Left ventricle myocardium inferior (tissue), 1 donor: ENCODE results near the gene PCNA. TPM values are rescaled to one million over a fixed set of nuclear protein-coding genes. Genes with fewer than 3 reads are reported as not detected.

Source experiments
- DNase-seq: peaks from one replicate; pipeline ENCODE4 v3.0.0-alpha.2; 2020
- H3K27ac ChIP-seq: fragments of 200-600 bp; replicated peaks from 2 replicates; pipeline ENCODE4 v1.8.0; 2021
- H3K27me3 ChIP-seq: fragments of 200-600 bp; 2 replicates; pipeline ENCODE4 v1.8.0; 2021; ENCODE audit warnings: low read depth
- H3K36me3 ChIP-seq: fragments of 200-600 bp; 2 replicates; pipeline ENCODE4 v1.8.0; 2021
- H3K4me1 ChIP-seq: fragments of 200-600 bp; 2 replicates; pipeline ENCODE4 v1.8.0; 2021
- H3K4me3 ChIP-seq: fragments of 200-600 bp; 2 replicates; pipeline ENCODE4 v1.8.0; 2021; ENCODE audit warnings: mild to moderate bottlenecking, moderate library complexity
- H3K9me3 ChIP-seq: fragments of 200-600 bp; replicated peaks from 2 replicates; pipeline ENCODE4 v1.8.0; 2021
- CTCF ChIP-seq: fragments of 200-600 bp; IDR thresholded peaks from 2 replicates; pipeline ENCODE4 v1.8.0; 2021; ENCODE audit warnings: antibody characterized with exemption, mild to moderate bottlenecking, borderline replicate concordance
- intact Hi-C: fragments of 100-400 bp; cut with micrococcal nuclease; formaldehyde crosslinking; loops from one replicate; pipeline ENCODE4 v1.11.0; 2022
- total RNA-seq: library from RNA; stranded (reverse); fragmentation: NEBNext Ultra II Directional; extraction: Animal tissue kit (Norgen Biotek cat#: 25700); gene quantifications from one replicate; pipeline ENCODE4 v1.2.1, GENCODE V29; 2021
- donor health status: DM: no; HTN: yes; CAD: no; lungs with severe emphysema.

PCNA gene
- total RNA-seq, 1 donor from 2014 or later: 28.0 TPM

GRCh38 chr20:5128886-5129285, 9.1 kb upstream of the PCNA start:
- DNase-seq: no peak
- Histone ChIP-seq H3K36me3 (peaks cover 6% of the 10 kb centered on the region), H3K4me1 (peaks cover 82% of the 10 kb centered on the region), H3K9me3 (no peaks in the 10 kb centered on the region), H3K27me3 (no peaks in the 10 kb centered on the region), H3K4me3 (peak overlapping the region; percentile 85), H3K27ac (peak overlapping the region; percentile 97)
- TF ChIP-seq CTCF: no peak
- intact Hi-C loops: loop anchor here (5.0 kb wide), 1 partner anchor 63 kb away; no protein-coding TSS in a partner anchor

- DNase-seq: no peak
- peak overlapping the region; percentile 97 for H3K27ac ChIP-seq
- no peaks in the 10 kb centered on the region for H3K9me3 ChIP-seq
- H3K4me3 ChIP-seq: peak overlapping the region; percentile 85
- H3K4me1 ChIP-seq: peaks cover 74% of the 10 kb centered on the region
- H3K27me3 ChIP-seq: no peaks in the 10 kb centered on the region
- no peak for TF ChIP-seq CTCF
- H3K36me3 ChIP-seq: peaks cover under 1% of the 10 kb centered on the region
- intact Hi-C loops: loop anchor here (5.0 kb wide), 1 partner anchor 64 kb away; no protein-coding TSS in a partner anchor
Observed at GRCh38 chr20:5127859-5128424, 8.2 kb upstream of the PCNA start.

- intact Hi-C loops: loop anchor here (5.0 kb wide), 1 partner anchor 65 kb away; no protein-coding TSS in a partner anchor
- peak overlapping the region; percentile 97 for H3K27ac ChIP-seq
- no peaks in the 10 kb centered on the region for H3K36me3 ChIP-seq
- DNase-seq: peak; percentile 40
- H3K4me1 ChIP-seq: peaks cover 74% of the 10 kb centered on the region
- TF ChIP-seq CTCF: no peak
- H3K9me3 ChIP-seq: no peaks in the 10 kb centered on the region
- H3K4me3 ChIP-seq: peak overlapping the region; percentile 85
- no peaks in the 10 kb centered on the region for H3K27me3 ChIP-seq
Observed at GRCh38 chr20:5127204-5127858, 7.6 kb upstream of the PCNA start.

- Histone ChIP-seq H3K27me3 (no peaks in the 10 kb centered on the region), H3K4me1 (peaks cover 71% of the 10 kb centered on the region), H3K27ac (peak within 1 kb of the TSS; percentile 97), H3K36me3 (no peaks in the 10 kb centered on the region), H3K4me3 (peak within 1 kb of the TSS; percentile 85), H3K9me3 (no peaks in the 10 kb centered on the region)
- peak; percentile 100 for DNase-seq
- peak; percentile 82 for TF ChIP-seq CTCF
- intact Hi-C loops: loop anchor here (5.0 kb wide), 1 partner anchor 66 kb away; no protein-coding TSS in a partner anchor
Observed at GRCh38 chr20:5126512-5127203, 6.9 kb upstream of the PCNA start, which contains the start of gene CDS2. Gene CDS2, plus strand, starts transcription at chr20:5127008. Its CDS starts 85 bp downstream, at chr20:5127093.

GRCh38 chr20:5122873-5123260, 3.1 kb upstream of the PCNA start:
- Histone ChIP-seq H3K4me3 (no peak overlapping the region), H3K9me3 (no peaks in the 10 kb centered on the region), H3K4me1 (peaks cover 60% of the 10 kb centered on the region), H3K27ac (peak overlapping the region; percentile 5), H3K36me3 (peaks cover 4% of the 10 kb centered on the region), H3K27me3 (no peaks in the 10 kb centered on the region)
- no peak for TF ChIP-seq CTCF
- DNase-seq: no peak
- intact Hi-C loops: no loop called here
